GM20431 (cell line): ENCODE measurements around the gene GPR101.
"Not testable (repeated sequence)": the region's sequence is repeated elsewhere in the genome, so short reads cannot be mapped to it uniquely, and the experiment has no call there.

Experiments
- in situ Hi-C: fragments of 300-500 bp; cut with MseI, MboI; formaldehyde crosslinking; loops from one replicate; pipeline ENCODE4 v1.15.0; 2020; ENCODE audit warnings: low sequenced_read_pairs; ENCODE audit not compliant: unreplicated experiment

GPR101 gene

DNA sequence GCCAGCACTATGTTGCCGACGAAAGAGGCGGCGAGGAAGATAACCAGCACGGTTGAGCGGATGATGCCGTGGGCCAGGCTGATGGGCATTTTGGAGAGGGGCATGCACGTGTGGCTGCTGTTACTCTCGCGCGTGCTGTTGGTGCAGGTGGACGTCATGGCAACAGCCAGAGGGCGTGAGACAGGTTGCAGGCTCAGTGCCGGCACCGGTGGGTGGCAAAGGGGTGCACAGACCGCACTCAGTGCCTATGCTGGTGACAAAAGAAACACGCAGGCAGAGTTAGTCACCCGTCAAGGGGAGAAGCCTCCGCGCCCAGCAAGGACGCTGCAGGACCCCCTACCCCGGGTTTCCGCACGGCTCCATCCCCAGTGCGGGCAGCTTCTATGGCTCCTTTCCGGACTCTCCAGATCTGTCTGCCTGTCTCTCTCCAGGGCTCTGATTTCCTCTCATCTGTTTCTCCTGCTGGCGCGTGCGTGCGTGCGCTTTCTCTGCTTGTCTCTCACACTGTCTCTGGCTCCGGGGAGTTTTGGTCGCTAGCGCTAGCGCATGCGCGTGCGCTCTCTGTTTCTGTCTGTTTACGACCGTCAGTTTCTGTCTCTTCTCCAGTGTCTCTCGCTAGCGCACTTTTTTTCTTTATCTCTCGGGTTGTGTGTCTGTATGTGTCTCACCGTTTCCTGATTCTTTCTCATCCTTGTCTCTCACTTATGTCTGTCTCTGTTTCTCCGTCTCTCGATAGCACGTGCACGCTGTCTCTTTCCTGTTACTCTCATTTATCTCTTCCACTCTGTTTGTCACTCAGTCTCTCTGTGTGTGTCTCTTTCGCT lies 2.1 kb downstream of the GPR101 start:
- in situ Hi-C loops, result no loop called here

DNA sequence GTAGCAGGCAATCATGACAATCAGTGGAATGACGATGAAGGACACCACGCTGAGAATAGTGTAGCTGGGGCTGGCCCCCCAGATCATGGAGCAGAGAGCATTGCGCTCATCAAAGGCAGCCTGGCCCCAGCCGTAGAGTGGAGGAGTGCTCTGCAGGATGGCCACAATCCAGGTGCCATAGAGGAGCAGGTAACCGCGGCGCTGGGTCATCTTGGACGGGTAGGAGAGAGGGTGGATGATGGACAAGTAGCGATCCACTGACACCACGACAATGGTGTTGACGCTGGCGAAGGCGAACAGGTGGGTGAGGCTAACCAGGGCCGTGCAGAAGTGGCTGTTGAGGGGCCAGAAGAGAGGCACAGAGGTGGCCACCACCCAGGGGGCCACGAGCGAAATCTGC lies 2.8 kb downstream of the GPR101 start:
- in situ Hi-C loops, result no loop called here

DNA sequence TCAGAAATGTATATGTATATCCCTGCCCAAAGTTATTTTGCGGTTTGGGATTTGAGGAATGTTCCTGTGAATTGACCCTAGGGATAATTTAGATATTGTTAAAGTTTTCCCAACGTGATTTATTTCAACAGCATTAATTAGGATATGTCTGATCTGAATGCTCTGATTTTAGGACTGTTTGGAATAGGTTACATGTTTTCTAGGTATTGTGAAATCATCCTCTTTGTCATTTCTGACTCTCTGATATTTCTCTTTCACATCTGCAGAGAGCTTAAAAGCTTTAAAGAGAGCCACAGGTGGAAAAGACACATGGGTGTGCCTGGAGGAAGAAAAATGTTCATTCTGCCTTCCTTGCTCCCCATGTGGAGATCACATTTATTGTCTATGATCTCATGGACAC lies 5.1 kb downstream of the GPR101 start:
- in situ Hi-C loops, result no loop called here

DNA sequence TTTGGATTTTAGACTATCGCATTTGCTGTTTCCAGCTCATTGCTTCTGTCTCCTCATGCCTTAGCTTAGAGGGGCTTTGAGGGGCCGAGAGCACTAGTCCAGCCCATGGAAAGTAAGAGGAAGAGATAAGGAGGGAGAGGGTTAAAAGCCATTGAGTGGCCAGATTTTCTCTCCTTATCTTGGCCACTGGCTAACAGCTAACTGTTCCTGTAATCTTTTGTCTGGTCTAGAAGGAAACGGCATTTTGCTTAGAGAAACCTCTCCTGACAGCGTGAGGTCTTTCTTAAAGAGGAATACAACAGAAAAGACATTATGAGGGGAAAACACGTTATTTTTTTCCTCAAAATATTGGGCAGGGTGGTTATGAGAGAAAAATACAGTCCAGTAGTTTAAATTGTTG lies 7.9 kb downstream of the GPR101 start:
- in situ Hi-C loops, result no loop called here

DNA sequence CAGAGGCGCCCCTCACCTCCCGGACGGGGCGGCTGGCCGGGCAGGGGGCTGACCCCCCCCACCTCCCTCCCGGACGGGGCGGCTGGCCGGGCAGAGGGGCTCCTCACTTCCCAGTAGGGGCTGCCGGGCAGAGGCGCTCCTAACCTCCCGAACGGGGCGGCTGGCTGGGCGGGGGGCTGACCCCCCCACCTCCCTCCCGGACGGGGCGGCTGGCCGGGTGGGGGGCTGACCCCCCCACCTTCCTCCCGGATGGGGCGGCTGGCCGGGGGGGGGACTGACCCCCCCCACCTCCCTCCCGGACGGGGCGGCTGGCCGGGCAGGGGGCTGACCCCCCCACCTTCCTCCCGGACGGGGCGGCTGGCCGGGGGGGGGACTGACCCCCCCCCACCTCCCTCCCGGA lies 33.6 kb downstream of the GPR101 start:
- in situ Hi-C loops, result not testable (repeated sequence)

DNA sequence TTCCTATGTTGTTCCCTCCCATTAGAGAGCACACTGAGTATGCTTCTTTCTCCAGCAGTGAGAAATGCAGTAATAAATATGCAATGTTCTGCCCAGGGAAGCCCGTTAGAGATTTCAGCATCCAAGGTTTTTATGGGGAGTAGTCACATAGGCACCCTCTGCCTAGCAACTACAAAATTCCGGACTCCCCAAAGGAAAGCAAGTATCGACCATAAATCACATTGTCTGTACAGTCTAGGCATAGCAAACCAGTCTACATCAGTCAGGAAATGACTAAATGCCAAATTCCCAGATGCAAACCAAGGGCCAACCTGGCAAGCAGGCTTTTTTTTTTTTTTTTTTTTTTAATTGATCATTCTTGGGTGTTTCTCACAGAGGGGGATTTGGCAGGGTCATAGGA lies 34.8 kb downstream of the GPR101 start:
- in situ Hi-C loops, result no loop called here
